OCI-LY7 (cell line): ENCODE measurements around the gene ADM2.

ENCODE experiments used
- CTCF ChIP-seq: fragments of 200-600 bp; sonication (generic); conservative IDR thresholded peaks from 2 replicates; pipeline ENCODE4 v1.5.1; 2014; ENCODE audit warnings: mild to moderate bottlenecking, antibody characterized with exemption, low read length, moderate library complexity, mixed read lengths
- EZH2phosphoT487 ChIP-seq: fragments of 200-600 bp; sonication (generic); IDR thresholded peaks from 2 replicates; pipeline ENCODE4 v1.6.1; 2018; ENCODE audit warnings: low read depth, borderline replicate concordance, mild to moderate bottlenecking, mixed run types, antibody characterized with exemption, low read length, moderate library complexity, mixed read lengths

GRCh38 chr22:50432131-50432876 lies 49.0 kb upstream of the ADM2 start:
- TF ChIP-seq CTCF (no peak), EZH2phosphoT487 (no peak)
